HG03457 (cell line): ENCODE results near the gene ZIC3.
"Not testable (repeated sequence)": the region's sequence is repeated elsewhere in the genome, so short reads cannot be mapped to it uniquely, and the experiment has no call there.

ENCODE experiments used
- ATAC-seq: cut with Tn5 transposase; IDR thresholded peaks from one replicate; pipeline ENCODE4 v1.9.1; 2021; ENCODE audit warnings: moderate number of reproducible peaks; ENCODE audit not compliant: unreplicated experiment

ZIC3 gene

GRCh38 chrX:137565921-137566745 is at the start of gene ZIC3:
Gene ZIC3 (plus strand): TSS chrX:137566127. CDS start chrX:137566692, 565 bp downstream.
- ATAC-seq: no peak

GRCh38 chrX:137519459-137519858 is 46.5 kb upstream of the ZIC3 start:
- no peak for ATAC-seq

- ATAC-seq: no peak
These were observed 19.9 kb upstream of the ZIC3 start for GRCh38 chrX:137545711-137546651.

GRCh38 chrX:137547291-137547690 is 18.6 kb upstream of the ZIC3 start:
- ATAC-seq: no peak

GRCh38 chrX:137548261-137548660 is 17.7 kb upstream of the ZIC3 start:
- no peak for ATAC-seq

- ATAC-seq: no peak
These were observed 16.9 kb upstream of the ZIC3 start for GRCh38 chrX:137549073-137549472.

GRCh38 chrX:137549851-137550664 is 15.9 kb upstream of the ZIC3 start:
- ATAC-seq: no peak

GRCh38 chrX:137550665-137551261 is 15.2 kb upstream of the ZIC3 start:
- no peak for ATAC-seq

- not testable (repeated sequence) for ATAC-seq
These were observed 13.8 kb upstream of the ZIC3 start for GRCh38 chrX:137552098-137552497.

- ATAC-seq: no peak
These were observed 3.8 kb upstream of the ZIC3 start for GRCh38 chrX:137562096-137562495.

- ATAC-seq: no peak
These were observed 2.0 kb upstream of the ZIC3 start for GRCh38 chrX:137563681-137564651.

GRCh38 chrX:137565318-137565904 is 516 bp upstream of the ZIC3 start:
- no peak for ATAC-seq

GRCh38 chrX:137566746-137567679 is 1.1 kb downstream of the ZIC3 start:
- no peak for ATAC-seq

GRCh38 chrX:137567682-137568232 is 1.8 kb downstream of the ZIC3 start:
- ATAC-seq: no peak

- ATAC-seq: no peak
These were observed 3.0 kb downstream of the ZIC3 start for GRCh38 chrX:137568741-137569469.

- ATAC-seq: no peak
These were observed 3.6 kb downstream of the ZIC3 start for GRCh38 chrX:137569470-137569891.
